HG02852 (cell line): ENCODE measurements around the gene UBE2L6.

Source experiments
- ATAC-seq: cut with Tn5 transposase; IDR thresholded peaks from one replicate; pipeline ENCODE4 v1.9.1; 2021; ENCODE audit warnings: mild to moderate bottlenecking, moderate library complexity; ENCODE audit not compliant: unreplicated experiment

Gene UBE2L6

DNA sequence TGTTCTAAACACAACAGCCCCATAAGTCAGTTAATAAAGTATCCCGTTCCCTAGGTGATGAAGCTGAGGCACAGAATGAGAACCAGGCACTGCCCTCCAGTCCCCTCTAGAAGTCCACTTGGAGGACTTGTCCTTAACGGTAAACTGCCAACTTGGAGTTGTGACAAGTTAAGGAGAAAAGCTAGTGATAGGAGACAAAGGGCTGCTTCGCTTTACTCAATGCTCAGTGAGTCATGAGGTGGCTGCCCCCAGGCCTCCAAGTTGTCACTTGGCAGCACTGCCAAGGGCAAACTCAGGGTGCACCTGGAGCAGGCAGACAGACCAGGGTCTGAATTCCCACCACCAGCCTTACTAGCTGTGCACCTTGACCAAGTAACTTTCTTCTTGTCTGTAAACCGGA is 65.5 kb downstream of the UBE2L6 start:
- no peak for ATAC-seq
